HTR-8/SVneo (cell line): Measurements from ENCODE around the gene ANKRD33B.
A peak's percentile ranks its signal among the peaks of the same experiment; 100 is the strongest.

Experiments
- DNase-seq: peaks from one replicate; pipeline ENCODE4 v3.0.0; 2011; ENCODE audit warnings: low spot score, mixed read lengths; ENCODE audit not compliant: insufficient read length
- FAIRE-seq: peaks from 2 replicates; lab custom pipeline; 2011; peaks lifted over from hg19 to GRCh38; lab: Jason Lieb, UNC

Gene ANKRD33B

DNA sequence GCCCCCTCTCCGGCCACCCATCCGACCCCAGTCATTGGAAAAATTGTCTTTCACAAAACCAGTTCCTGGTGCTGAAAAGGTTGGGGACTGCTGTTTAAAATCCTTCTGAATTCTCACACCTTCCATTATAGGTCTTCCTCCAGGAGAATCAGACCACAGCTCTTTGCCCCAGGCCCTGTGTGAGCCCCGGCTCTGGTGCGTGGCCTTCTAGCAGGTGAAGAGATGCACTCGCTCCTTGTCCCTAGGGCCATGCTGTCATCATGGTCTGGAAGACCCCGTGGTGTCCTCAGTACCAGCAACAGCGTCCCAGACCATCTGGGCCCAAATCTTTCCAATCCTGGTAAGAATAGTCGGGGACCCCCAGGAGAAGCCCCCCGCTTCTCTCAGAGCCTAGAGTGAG lies 101.9 kb downstream of the ANKRD33B start:
- DNase-seq (no peak), FAIRE-seq (no peak)

GRCh38 chr5:10666531-10667299 lies 102.8 kb downstream of the ANKRD33B start:
- FAIRE-seq (no peak), DNase-seq (no peak)

DNA sequence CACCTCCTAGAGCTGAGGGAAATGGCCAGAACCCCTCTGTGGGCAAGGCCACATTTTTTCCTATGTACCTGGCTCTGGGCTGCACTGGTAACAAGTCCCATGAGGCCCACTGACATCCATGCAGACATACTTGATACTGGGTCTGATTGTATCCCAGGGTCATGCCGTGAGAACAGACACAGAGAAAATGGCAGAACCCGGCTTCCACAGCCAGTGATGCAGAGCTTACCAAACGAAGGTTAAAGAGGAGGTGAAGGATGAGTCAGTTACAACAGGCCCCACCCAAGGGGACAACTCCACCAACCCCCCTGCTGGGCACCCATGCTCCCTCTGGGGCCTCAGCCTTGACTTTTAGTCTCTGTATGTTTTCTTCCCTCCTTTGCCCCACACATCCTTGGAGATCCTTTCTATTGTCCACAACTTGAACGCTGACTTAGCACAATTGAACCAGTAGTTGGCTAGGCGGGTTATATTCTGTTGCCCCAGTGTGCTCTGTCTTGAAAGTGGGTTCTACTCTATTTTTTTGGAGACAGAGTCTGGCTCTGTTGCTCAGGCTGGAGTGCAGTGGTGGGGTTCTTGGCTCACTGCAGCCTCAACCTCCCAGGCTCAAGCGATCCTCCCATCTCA lies 103.7 kb downstream of the ANKRD33B start:
- DNase-seq: no peak

DNA sequence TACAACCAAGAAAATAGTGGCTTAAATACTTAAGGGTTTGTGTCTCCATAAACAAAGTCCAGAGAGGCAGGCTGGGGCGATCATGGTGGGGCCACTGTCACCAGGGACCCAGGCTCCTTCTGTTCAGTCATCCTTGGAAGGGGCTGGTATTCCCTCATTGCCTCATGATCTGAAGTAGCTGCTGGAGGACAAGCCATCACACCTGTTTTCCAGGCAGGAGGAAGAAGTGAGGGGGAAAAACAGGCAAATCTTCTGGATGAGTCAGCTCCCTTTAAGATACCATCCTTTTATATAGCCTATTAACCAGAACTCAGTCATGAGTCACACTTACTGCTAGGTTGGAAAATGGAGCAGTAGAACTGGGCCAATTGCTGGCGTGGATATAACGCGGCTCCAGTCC lies 104.8 kb downstream of the ANKRD33B start:
- FAIRE-seq (no peak), DNase-seq (no peak)

More for the DNA sequence above, 103.7 kb downstream of the ANKRD33B start:
- no peak for FAIRE-seq

GRCh38 chr5:10669983-10670382 lies 106.1 kb downstream of the ANKRD33B start:
- FAIRE-seq (peak; percentile 98), DNase-seq (no peak)

- FAIRE-seq (no peak), DNase-seq (no peak)
Measured at GRCh38 chr5:10671041-10672008, 107.5 kb downstream of the ANKRD33B start.

DNA sequence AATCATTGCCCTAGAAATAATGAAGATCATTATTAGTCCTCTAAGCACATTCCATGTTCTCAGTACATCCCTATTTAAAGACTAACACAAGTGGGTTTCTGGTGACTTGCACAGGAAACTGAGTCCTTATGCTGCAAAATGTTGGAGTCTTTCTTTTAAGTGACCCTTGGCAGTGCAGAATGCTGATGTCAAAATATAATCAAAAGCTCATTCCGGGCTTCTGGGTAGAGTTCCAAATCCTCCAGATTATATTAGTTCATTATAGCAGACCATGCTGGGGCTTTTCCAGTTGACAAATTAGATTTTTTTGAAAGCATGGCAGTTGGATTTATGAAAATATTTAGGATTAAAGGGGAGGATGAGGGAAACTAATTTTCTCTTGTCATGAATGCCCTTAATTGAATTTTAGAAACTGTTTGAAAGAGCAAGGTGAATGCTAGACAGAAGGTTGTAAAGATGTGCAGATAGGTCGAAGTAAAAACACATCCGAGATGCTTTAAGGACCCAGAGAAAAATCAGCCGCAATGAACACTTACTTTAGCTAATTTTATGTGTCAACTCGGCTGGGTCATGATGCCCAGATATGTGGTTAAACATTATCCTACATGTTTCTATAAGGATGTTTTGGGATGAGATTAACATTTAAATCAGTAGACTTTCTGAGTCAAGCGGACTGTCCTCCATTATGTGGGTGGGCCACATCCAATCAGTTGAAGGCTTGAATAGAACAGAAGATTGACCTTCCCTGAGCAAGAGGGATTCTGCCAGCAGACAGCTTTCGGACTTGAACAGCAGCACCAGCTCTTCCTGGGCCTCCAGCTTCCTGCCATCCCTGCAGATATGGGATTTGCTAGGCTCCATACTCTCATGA lies 108.5 kb downstream of the ANKRD33B start:
- FAIRE-seq (no peak), DNase-seq (no peak)

DNA sequence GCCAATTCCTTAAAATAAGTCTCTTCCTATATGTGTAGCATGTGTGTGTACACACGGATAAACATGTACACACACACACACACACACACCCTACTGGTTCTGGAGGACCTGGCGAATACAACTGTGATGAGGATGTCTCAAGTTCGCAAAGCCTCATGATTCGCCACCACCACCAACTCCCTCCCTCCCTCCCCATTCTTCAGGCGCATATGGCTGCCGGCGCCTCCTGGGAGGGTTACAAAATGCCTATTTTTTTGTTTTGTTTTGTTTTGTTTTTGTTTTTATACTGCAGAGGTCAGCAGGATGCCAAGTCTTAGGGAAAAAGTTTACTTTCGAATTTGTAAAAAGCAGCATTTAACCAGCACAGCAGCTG lies 109.1 kb downstream of the ANKRD33B start:
- DNase-seq (no peak), FAIRE-seq (no peak)

GRCh38 chr5:10673407-10673806 lies 109.5 kb downstream of the ANKRD33B start:
- DNase-seq: no peak
- FAIRE-seq: no peak

- no peak for DNase-seq
- no peak for FAIRE-seq
Measured at GRCh38 chr5:10674096-10674495, 110.2 kb downstream of the ANKRD33B start.

- DNase-seq: no peak
- FAIRE-seq: no peak
Measured at GRCh38 chr5:10674582-10674981, 110.7 kb downstream of the ANKRD33B start.

DNA sequence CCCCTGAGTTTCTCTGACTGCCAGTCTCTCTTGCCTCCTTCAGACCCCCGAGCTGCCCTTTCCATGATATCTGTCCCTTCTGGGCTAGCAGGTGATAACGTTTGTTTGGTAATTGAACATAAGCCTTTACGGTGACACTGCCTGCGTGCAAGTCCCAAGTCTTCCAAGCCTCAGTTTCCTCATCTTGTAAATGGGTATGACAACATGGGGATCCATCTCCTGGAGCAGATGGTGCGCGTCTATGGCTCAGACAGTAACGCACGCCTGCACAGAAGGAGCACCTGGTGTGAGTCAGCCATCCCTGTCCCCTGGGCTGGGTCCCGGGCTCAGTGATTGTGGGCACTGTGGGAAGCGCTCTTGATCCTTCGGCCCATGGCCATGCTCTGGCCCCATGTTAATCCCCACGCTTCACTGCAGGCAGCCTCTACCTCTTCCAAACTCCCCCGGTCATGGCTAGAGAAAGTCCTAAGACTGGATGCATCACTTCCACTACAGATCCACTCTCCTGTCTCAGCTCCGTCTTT lies 111.4 kb downstream of the ANKRD33B start:
- DNase-seq (no peak), FAIRE-seq (no peak)

GRCh38 chr5:10676224-10676623 lies 112.4 kb downstream of the ANKRD33B start:
- DNase-seq: no peak
- FAIRE-seq: peak; percentile 23

GRCh38 chr5:10676946-10677345 lies 113.1 kb downstream of the ANKRD33B start:
- DNase-seq (no peak), FAIRE-seq (no peak)

- no peak for DNase-seq
- no peak for FAIRE-seq
Measured at GRCh38 chr5:10677533-10677932, 113.7 kb downstream of the ANKRD33B start.

DNA sequence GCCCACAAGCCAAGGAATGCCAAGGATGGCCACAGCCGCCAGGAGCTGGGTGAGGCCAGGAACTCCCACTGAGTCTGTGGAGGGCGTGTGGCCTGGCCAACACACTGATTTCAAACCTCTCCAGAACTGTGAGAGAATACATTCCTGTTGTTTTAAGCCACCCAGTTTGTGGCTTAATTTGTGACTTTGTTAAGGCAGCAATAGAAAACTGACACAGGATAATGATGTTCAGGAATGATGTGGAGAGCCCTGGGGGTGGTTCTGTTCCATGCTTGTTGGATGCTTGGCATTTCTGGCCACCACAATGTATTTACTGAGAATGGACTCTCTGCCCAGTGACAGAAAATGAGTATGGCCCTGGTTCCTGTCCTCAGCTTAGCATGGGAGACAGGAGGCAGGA lies 114.4 kb downstream of the ANKRD33B start:
- DNase-seq: no peak
- FAIRE-seq: no peak

DNA sequence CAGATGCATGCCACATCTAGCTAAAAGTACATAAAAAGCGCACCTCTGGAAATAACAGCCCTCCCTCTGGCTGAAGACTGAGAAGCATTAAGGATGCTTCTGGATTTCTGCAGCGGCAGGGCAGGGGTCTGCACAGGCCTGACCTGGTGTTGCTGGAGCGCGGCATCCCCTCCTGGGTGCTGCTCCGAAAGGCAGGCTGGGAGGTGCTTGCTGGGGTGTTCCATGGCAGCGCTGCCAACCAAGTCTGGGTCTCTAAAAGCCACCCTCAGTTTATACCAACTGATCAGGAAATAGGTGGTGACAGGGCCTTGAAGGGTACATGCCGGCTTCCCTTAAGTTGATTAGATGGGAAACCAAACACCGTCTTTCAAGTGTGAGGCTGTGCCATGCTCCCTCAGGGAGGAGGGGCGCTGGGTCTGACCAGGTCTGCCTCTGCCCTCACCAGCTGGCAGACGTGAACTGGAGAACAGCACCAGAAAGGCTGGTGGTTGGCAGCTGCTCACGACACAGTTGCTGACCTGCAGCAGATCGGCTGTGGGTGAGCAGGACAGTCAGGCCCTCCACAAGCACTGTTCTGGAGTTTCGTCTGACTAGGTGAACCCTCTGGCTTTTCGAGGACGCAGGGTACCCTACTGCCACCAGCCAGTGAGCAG lies 115.6 kb downstream of the ANKRD33B start:
- DNase-seq: no peak
- no peak for FAIRE-seq

GRCh38 chr5:10680876-10681481 lies 117.1 kb downstream of the ANKRD33B start:
- DNase-seq: no peak
- no peak for FAIRE-seq
